Keratinocyte (primary cell): Measurements from ENCODE around the gene RNF115. TPM values are rescaled to one million over a fixed set of nuclear protein-coding genes. Genes with fewer than 3 reads are reported as not detected.

ENCODE experiments used
- DNase-seq: peaks from one replicate; pipeline ENCODE4 v3.0.0-alpha.2; 2011; ENCODE audit warnings: low read depth, missing footprints, low spot score
- FAIRE-seq: peaks from 2 replicates; lab custom pipeline; 2011; peaks lifted over from hg19 to GRCh38; lab: Jason Lieb, UNC
- H2AFZ ChIP-seq: 2 replicates; pipeline ENCODE4 v1.6.0; 2012; ENCODE audit warnings: low read length, control low read depth, inconsistent platforms; ENCODE audit not compliant: control insufficient read depth
- H3K27ac ChIP-seq: 2 replicates; pipeline ENCODE4 v1.5.1; 2011; ENCODE audit warnings: low read length; ENCODE audit not compliant: control insufficient read depth, insufficient read depth
- H3K27me3 ChIP-seq: 3 replicates; pipeline ENCODE4 v1.6.0; 2011; ENCODE audit warnings: low read length; ENCODE audit not compliant: control insufficient read depth, insufficient read depth; ENCODE audit errors: extremely low read depth
- H3K36me3 ChIP-seq, 2 experiments: 2 replicates in 1 of 2; 3 replicates in 1 of 2; pipeline ENCODE4 v1.5.1; 2011; ENCODE audit warnings: low read length in 2 of 2, mild to moderate bottlenecking in 1 of 2; ENCODE audit not compliant: control insufficient read depth in 2 of 2, insufficient read depth in 2 of 2; ENCODE audit errors: extremely low read depth in 1 of 2
- H3K4me1 ChIP-seq: 3 replicates; pipeline ENCODE4 v1.5.1; 2011; ENCODE audit warnings: low read length; ENCODE audit not compliant: control insufficient read depth, insufficient read depth; ENCODE audit errors: extremely low read depth
- H3K4me2 ChIP-seq: 3 replicates; pipeline ENCODE4 v1.6.0; 2011; ENCODE audit warnings: low read depth, low read length; ENCODE audit not compliant: control insufficient read depth, insufficient read depth; ENCODE audit errors: extremely low read depth
- H3K4me3 ChIP-seq, 3 experiments: fragments of 200-600 bp in 1 of 3; sonication (generic) in 1 of 3; 2 replicates in 2 of 3; 3 replicates in 1 of 3; pipeline ENCODE4 v1.5.1; 2011 to 2016; ENCODE audit warnings: low read length in 3 of 3, mild to moderate bottlenecking in 3 of 3, control low read depth in 2 of 3, inconsistent platforms in 1 of 3, low read depth in 1 of 3, mixed read lengths in 1 of 3, mixed run types in 1 of 3, moderate library complexity in 1 of 3; ENCODE audit not compliant: control insufficient read depth in 2 of 3, insufficient read depth in 2 of 3; ENCODE audit errors: extremely low read depth in 1 of 3
- H3K79me2 ChIP-seq: 2 replicates; pipeline ENCODE4 v1.6.0; 2012; ENCODE audit warnings: low read length; ENCODE audit not compliant: control insufficient read depth, insufficient read depth
- H3K9ac ChIP-seq: 3 replicates; pipeline ENCODE4 v1.6.0; 2011; ENCODE audit warnings: low read length; ENCODE audit not compliant: control insufficient read depth, insufficient read depth; ENCODE audit errors: extremely low read depth
- H3K9me1 ChIP-seq: 3 replicates; pipeline ENCODE4 v1.6.0; 2011; ENCODE audit warnings: low read length; ENCODE audit not compliant: control insufficient read depth, insufficient read depth; ENCODE audit errors: extremely low read depth
- H3K9me3 ChIP-seq: 2 replicates; pipeline ENCODE4 v1.5.1; 2012; ENCODE audit warnings: low read depth, low read length; ENCODE audit not compliant: control insufficient read depth
- H4K20me1 ChIP-seq: 3 replicates; pipeline ENCODE4 v1.6.0; 2011; ENCODE audit warnings: low read length; ENCODE audit not compliant: control insufficient read depth, insufficient read depth; ENCODE audit errors: extremely low read depth
- EZH2 ChIP-seq: IDR thresholded peaks from one replicate; pipeline ENCODE4 v1.6.1; 2012; ENCODE audit warnings: inconsistent platforms, mild to moderate bottlenecking, low read length, moderate library complexity
- dilution Hi-C: fragments of 300-500 bp; cut with MboI; formaldehyde crosslinking; loops from one replicate; pipeline ENCODE4 v1.7.0; 2020; ENCODE audit warnings: low sequenced_read_pairs; ENCODE audit not compliant: extremely low pct_ligation_motif_present
- polyA plus RNA-seq, 5 experiments: library from polyadenylated mRNA; depleted of rRNA in 3 of 5; stranded (reverse) in 3 of 5; stranded (forward) in 1 of 5; unstranded in 1 of 5; fragments of >200 nt; gene quantifications; 1 replicate in 1 of 5; 2 replicates in 3 of 5; 3 replicates in 1 of 5; pipeline versions ENCODE4 v1.2.1 to v1.2.3, GENCODE V29; 2011 to 2012; ENCODE audit warnings: missing spikeins in 2 of 5, low read depth in 1 of 5, low replicate concordance in 1 of 5
- TF ChIP-seq, protein P1 (sequence below), 3 experiments: IDR thresholded peaks in 1 of 3; conservative IDR thresholded peaks in 1 of 3; optimal IDR thresholded peaks in 1 of 3; 2 replicates in 2 of 3; 3 replicates in 1 of 3; pipeline versions ENCODE3 to v1.5.1; 2011; ENCODE audit warnings: low read length in 3 of 3, mild to moderate bottlenecking in 3 of 3, moderate library complexity in 2 of 3, control low read depth in 1 of 3, inconsistent platforms in 1 of 3; ENCODE audit not compliant: insufficient read depth in 2 of 3; ENCODE audit errors: extremely low read depth in 1 of 3

Gene RNF115
- polyA plus RNA-seq, 1 donor (not counting 4 experiments of a cell fraction or from before 2014, with no cell fraction given), result 10.1 TPM

DNA sequence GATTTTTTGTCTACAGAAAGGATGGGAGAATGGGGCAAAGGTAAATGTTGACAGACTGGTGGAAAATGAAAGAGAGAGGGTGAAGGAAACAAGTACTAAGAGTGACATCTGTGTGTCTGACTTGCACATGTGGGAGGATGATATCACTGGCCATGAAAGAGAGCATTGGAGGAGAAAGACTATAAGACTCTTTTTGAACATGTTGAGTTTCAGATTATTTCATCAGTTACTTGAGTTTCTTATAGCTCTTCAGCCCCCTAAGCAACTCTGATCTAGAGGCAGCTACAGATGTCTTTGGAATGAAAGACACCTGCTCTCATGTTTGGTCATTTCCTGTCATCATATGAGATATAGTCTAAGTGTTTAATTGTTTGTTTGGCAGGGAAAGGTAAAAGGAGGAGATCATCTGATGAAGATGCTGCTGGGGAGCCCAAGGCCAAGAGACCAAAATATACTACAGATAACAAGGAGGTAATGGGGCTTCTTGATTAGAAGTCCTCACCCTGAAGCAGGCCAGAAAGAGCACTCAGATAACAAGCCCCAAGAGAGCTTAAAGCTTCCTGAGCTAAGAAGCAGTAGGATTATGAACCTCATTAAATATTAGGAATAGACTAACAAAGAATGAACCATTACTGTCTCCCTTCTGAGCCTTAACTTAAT is 4.6 kb upstream of the RNF115 start:
- Histone ChIP-seq H3K9me1 (no peaks in the 10 kb centered on the region), H3K9ac (no peak overlapping the region), H4K20me1 (no peaks in the 10 kb centered on the region), H3K9me3 (no peaks in the 10 kb centered on the region), H2AFZ (no peak overlapping the region), H3K4me1 (peaks cover 5% of the 10 kb centered on the region), H3K27ac (no peak overlapping the region), H3K79me2 (peaks cover 23% of the 10 kb centered on the region), H3K4me3 (no peak overlapping the region), H3K27me3 (no peaks in the 10 kb centered on the region), H3K4me2 (no peak overlapping the region), H3K36me3 (peaks cover 30 to 40% of the 10 kb centered on the region in 2 experiments)
- FAIRE-seq (no peak), DNase-seq (no peak)
- TF ChIP-seq EZH2, result no peak
- TF ChIP-seq, protein P1, sequence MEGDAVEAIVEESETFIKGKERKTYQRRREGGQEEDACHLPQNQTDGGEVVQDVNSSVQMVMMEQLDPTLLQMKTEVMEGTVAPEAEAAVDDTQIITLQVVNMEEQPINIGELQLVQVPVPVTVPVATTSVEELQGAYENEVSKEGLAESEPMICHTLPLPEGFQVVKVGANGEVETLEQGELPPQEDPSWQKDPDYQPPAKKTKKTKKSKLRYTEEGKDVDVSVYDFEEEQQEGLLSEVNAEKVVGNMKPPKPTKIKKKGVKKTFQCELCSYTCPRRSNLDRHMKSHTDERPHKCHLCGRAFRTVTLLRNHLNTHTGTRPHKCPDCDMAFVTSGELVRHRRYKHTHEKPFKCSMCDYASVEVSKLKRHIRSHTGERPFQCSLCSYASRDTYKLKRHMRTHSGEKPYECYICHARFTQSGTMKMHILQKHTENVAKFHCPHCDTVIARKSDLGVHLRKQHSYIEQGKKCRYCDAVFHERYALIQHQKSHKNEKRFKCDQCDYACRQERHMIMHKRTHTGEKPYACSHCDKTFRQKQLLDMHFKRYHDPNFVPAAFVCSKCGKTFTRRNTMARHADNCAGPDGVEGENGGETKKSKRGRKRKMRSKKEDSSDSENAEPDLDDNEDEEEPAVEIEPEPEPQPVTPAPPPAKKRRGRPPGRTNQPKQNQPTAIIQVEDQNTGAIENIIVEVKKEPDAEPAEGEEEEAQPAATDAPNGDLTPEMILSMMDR (optimal IDR thresholded peaks at IDR 0.05 in 1 of 3, IDR thresholded peaks at IDR 0.05 in 1 of 3, conservative IDR thresholded peaks at IDR 0.05 in 1 of 3; ENCODE audit: extremely low read depth in 1 of 3, insufficient read depth in 2 of 3, low read length in 3 of 3), result no peak
- dilution Hi-C loops, result no loop called here

DNA sequence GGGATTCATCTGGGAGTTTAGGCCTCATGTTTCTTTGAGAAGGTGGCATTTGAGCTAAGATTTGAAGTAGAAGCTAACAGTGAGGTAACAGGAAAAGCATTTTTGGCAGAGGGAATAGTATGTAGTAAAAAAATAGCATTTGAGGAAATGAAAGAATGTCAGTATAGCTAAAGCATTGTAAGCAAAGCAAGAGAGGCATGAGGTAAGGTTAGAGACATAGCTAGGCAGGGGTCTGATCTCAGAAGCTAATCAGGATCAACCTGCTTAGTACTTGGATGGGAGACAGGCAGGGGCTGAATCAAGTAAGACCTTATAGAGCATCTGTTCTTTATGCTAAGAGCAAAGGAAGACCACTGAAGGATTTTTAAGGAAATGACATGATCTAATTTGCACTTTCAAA is 4.1 kb upstream of the RNF115 start:
- Histone ChIP-seq H3K9ac (no peak overlapping the region), H3K4me3 (no peak overlapping the region), H3K36me3 (peaks cover 25 to 35% of the 10 kb centered on the region in 2 experiments), H3K79me2 (peaks cover 23% of the 10 kb centered on the region), H3K9me1 (no peaks in the 10 kb centered on the region), H3K4me2 (no peak overlapping the region), H3K9me3 (no peaks in the 10 kb centered on the region), H3K27me3 (no peaks in the 10 kb centered on the region), H3K27ac (no peak overlapping the region), H4K20me1 (no peaks in the 10 kb centered on the region), H2AFZ (no peak overlapping the region), H3K4me1 (peaks cover 5% of the 10 kb centered on the region)
- TF ChIP-seq, protein P1 (optimal IDR thresholded peaks at IDR 0.05 in 1 of 3, IDR thresholded peaks at IDR 0.05 in 1 of 3, conservative IDR thresholded peaks at IDR 0.05 in 1 of 3; ENCODE audit: extremely low read depth in 1 of 3, insufficient read depth in 2 of 3, low read length in 3 of 3), result no peak
- no peak for TF ChIP-seq EZH2
- FAIRE-seq (no peak), DNase-seq (no peak)
- dilution Hi-C loops, result no loop called here
